Epithelial cell of prostate (primary cell): ENCODE results near the gene TULP1.
"Not testable (repeated sequence)": the region's sequence is repeated elsewhere in the genome, so short reads cannot be mapped to it uniquely, and the experiment has no call there.

Experiments used
- DNase-seq: peaks from one replicate; pipeline ENCODE4 v3.0.0-alpha.2; 2011; ENCODE audit warnings: low read depth, low spot score
- H3K27ac ChIP-seq: fragments of 450-650 bp; 2 replicates; pipeline ENCODE4 v1.5.1; 2017; ENCODE audit warnings: mild to moderate bottlenecking

The TULP1 gene

DNA sequence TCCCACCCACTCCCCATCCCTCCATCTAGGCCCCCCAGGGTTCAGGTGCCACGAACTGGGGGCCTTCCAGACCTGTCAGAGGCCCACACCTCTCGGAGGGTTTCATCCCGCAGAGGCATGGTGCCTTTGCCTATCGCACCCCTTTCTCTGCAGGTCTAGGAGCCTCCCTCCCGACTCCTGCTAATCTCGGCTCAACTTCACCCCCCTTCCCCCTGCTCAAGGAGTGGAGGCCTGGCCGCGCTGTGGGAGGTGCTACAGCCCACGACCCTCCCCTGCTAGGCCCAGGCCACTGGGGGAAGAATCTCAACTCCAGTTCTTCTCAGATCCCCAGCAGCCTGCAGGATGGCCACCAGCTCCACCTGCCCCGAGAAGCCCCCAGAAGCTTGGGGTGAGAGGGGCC is at the start of gene TULP1:
Gene TULP1, minus strand, starts transcription at position 157 of the 400 bp plus-strand sequence. Its CDS starts 38 bp downstream, at position 119.
- H3K27ac ChIP-seq: no peak within 1 kb of the TSS
- no peak for DNase-seq

DNA sequence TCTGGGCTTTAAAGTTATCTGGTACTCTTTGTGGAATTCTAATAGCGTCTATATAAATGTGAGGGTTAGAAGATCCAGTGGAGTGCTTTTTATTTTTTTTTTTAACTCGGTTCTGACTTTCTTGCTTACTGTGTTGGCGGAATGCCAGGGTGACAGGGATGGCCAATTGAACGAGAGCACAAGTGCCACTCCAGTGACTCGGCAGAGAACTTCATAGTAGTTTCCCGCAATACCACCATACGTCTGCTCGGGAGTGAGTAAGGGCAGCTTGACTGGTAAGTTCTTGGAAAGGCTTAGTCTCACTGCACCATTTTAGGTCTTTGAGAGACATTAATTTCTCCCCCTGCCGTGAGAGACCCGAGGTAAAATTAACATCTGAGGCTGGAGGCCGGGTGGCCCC is 49.4 kb upstream of the TULP1 start:
- DNase-seq: no peak
- H3K27ac ChIP-seq: no peak overlapping the region

DNA sequence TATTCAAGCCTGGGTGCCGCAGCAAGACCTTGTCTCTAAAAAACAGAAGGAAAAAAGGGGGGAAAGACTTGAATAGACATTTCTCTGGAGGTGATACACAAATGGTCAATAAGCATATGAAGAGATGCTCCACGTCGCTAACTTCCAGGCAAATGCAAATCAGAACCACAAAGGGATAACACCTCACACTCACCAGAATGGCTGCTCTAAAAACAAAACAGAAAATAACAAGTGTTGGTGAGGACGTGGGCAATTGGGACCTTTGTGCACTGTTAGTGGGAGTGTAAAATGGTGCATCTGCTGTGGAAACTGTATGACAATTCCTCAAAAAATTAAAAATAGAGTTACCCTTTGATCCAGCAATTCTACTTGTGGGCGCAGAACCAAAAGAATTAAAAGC is 48.4 kb upstream of the TULP1 start:
- DNase-seq: no peak
- H3K27ac ChIP-seq: no peak overlapping the region

DNA sequence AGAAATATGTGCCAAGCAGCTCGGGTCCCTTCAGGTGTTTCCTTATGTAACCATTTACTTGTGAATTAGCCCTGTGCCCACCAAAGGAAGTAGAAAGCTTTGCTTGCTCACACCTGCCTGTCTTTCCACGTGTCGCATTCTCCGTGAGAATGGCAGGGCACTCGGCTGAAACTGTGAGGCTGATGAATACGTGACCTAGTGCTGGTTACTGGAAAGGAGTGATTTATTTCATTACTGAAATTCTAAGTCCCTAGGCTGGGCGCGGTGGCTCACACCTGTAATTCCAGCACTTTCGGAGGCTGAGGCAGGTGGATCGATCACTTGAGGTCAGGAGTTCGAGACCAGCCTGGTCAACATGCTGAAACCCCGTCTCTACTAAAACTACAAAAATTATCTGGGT is 45.9 kb upstream of the TULP1 start:
- DNase-seq: no peak

DNA sequence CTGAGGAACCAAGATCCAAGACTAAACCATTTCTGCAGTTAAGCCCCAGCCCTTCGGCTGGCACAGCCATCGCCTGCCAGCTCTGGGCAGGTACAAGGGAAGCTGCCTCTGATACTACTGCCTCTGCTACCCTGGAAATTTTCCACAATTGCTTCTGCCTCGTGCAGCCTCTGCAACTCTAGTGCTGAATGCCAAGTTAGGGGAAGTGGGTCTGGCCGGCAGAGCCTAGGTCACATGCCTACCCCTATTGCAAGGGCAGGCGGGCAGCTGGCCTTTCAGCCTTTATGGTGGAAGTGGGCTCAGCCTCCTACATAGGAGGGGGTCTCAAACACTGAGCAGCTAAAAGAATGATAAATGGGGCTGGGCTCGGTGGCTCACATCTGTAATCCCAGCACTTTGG is 44.5 kb upstream of the TULP1 start:
- no peak overlapping the region for H3K27ac ChIP-seq
- no peak for DNase-seq

More for the DNA sequence above, 45.9 kb upstream of the TULP1 start:
- no peak overlapping the region for H3K27ac ChIP-seq

DNA sequence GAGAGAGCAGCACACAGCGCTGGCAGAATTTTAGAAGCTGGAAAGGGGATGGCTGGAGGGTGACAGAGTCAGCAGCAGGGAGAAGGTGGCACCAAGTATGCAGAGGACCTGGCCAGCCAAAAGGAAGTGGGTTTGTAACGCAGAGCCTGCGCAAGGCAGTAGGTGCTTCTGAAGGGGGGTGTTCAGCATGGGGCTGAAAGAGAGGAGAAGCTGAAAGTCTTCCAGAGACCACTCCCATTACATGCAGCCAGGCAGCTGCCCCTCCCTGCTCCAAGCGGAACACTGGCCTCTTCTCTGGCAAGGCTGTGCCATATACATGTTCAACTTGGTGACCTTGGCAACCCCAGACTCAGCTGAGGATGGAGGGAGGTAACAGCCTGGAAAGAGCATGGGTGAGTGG is 42.1 kb upstream of the TULP1 start:
- DNase-seq: no peak
- H3K27ac ChIP-seq: no peak overlapping the region

DNA sequence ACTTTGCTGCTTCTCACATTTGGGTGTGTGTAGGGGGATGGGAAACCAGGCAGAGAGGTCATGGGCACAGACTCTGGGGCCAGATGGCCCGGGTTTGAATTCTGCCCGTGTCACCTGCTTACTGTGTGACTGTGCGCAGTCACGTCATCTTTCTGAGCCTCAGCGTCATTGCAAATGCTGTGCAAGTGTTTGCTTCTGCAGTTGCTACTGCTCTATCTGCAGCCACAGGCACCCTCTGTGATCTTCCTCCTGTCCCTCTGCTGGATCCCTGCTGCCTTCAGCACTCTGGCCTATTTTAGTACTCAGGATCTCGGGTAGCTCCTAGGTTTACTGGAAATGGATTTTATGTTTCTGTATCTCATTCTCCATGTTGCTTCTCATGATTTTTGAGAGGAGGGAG is 40.6 kb upstream of the TULP1 start:
- no peak for DNase-seq
- H3K27ac ChIP-seq: no peak overlapping the region

DNA sequence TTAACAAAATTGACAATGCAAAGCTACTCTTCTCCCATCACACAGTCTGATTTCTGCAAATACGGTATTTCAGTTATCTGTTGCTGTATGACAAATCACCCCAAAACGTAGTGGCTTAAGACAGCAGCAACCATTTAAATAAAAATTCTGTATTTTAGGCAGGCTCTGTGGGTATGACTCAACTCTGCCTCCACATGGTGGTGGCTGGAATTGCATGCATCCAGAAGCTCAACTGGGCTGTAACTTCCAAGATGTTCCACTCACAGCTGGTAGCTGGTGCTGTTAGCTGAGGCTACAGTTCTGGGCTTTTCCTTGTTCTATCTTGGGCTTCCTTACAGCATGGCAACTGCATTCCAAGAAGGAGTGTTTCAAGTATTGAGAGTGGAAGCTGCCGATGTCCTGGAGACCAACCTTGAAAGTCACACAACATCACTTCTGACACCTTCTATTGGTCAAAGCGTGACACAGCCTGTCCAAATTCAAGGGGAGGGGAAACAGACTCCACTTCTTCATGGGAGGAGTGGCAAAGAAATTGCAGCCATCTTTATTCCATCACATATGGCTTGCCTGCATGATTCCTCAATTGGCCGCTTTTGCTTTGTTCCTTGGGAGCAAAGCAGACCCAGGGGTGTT is 39.7 kb upstream of the TULP1 start:
- no peak overlapping the region for H3K27ac ChIP-seq
- DNase-seq: no peak

DNA sequence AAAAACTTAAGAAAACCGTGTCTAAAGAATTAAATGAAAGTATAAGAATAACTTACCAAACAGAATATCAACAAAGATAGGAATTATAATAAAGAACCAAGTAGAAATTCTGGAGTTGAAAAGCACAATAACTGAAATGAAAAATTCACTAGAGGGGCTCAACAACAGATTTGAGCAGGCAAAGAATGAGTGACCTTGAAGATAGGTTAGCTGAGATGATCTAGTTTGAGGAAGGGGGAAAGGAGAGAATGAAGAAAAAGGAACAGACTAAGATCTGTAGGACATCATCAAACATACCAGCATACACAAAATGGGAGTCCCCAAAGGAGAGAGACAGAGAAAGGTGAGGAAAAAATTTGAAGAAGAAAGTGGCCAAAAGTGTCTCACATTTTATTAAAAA is 37.7 kb upstream of the TULP1 start:
- H3K27ac ChIP-seq: no peak overlapping the region
- no peak for DNase-seq

DNA sequence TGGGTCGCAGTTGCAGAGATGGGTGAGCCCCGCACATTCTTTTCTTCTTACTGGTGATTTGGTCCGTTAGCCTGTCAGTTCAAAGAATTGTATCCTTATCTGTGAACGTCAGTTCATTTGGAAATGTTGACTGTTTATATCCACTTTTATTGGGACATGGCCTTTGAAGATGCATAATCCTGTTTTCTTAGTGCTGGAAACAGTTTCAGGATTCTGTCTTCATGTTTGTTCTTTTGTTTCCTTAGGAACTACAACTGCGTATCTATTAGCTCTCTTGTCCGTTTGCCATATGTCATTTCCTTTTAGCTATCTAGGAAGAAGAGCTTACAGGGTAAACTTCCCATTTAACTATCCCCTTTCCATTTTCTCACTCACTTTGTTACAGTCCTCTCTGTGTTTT is 35.0 kb upstream of the TULP1 start:
- H3K27ac ChIP-seq: no peak overlapping the region
- no peak for DNase-seq

DNA sequence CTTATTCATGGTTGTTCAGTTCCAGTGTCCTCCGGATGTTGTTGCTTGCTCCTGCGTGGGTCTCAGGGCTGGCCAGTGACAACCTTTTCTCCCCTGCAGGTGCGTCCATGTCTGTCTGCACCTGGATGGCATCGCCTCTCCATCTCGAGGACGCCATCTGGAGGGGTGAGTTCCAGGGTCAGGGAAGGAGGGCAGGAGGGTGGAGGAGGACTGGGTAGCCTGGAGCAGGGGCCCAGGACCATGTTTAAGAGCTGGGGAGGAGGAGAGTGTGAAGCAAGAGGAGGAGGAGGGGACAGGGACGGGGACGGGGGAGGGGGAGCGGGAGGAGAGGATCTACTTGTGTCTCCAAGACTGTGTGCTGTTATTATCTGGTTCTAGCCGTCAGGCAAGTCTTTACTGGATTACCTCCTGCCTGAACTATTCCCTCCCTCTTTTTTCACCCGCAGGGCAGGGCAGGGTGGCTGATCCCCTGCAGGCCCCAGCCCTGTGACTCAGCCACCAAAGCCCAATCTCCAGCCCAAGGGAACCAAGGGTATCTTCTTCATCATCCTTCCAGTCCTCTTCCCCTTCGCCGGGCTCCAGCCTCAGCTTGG is 32.2 kb upstream of the TULP1 start:
- DNase-seq: no peak
- no peak overlapping the region for H3K27ac ChIP-seq

DNA sequence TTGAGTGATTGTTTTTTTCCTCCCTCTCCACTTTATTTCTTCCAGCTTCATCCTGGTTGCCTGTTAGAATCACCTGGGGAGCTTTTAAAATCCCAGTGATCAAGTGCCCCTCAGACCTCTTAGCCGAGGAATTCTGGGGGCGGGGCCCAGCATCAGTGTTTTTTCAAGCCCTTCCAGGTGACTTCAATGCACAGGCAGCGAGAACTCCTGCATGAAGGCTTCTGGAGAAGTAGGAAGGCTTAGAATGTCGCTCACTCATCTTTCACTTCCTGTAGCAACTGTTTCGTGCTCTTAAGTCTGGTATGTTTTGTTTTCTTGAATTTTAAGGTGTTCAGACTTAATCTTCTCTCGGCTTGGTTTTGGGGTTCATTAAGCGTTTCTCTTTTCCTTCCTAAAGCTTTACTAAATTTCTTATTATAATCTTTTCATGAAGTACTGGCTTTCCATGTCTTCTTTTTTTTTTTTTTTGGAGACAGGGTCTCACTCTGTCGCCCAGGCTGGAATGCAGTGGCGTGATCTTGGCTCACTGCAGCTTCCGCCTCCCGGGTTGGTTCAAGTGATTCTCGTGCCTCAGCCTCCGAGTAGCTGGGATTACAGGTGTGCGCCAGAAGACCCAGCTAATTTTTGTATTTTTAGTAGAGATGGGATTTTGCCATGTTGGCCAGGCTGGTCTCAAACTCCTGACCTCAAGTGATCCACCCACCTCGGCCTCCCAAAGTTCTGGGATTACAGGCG is 30.9 kb upstream of the TULP1 start:
- no peak overlapping the region for H3K27ac ChIP-seq
- DNase-seq: no peak

DNA sequence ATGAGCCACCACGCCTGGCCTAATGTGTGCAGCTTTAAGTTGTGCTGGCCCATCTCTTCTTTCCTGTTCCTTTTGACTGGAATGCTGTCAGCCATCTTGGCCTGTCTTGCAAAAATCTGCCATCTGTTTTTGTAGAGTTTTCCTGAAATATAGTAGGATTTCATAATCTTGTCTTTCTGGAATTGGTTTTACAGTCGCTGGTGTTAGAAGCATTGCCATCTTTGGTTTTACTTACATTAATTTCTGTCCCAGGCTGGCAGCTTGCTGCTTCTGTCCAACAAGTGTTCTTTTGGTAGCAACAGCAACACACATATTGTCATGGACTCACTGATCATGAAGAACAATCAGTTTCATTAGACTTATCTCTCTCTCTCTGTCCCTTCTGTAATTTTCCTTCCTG is 29.1 kb upstream of the TULP1 start:
- no peak overlapping the region for H3K27ac ChIP-seq
- no peak for DNase-seq

DNA sequence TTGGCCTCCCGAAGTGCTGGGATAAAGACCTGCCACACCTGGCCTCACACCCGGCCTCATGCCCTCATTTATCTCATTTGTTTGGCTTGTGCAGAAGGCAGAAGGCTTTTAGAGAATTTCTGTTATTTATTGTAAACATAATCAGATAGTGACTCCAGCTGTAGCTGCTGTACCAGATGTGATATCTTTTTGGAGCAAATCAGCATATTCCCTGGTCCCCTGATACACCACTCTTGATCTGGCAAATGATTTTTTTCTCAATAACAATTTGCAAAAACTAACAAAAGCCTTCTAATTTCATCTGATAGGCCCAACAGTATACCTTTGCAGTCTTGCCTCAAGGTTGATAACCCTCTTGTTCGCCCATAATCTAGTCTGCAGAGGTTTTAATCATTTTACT is 26.5 kb upstream of the TULP1 start:
- no peak overlapping the region for H3K27ac ChIP-seq
- no peak for DNase-seq

DNA sequence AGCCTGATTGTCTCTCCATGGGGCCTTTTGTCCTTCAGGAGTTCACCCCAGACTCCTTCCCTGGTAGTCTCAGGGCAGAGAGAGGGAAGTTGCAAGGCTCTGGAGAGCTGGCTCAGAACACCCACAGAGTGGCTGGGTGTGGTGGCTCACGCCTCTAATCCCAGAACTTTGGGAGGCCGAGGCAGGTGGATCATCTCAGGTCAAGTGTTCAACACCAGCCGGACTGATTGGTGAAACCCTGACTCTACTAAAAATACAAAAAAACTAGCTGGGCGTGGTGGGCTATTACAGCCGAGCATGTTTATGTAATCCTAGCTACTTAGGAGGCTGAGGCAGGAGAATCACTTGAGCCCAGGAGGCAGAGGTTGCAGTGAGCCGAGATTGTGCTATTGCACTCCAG is 23.2 kb upstream of the TULP1 start:
- not testable (repeated sequence) for DNase-seq, H3K27ac ChIP-seq

DNA sequence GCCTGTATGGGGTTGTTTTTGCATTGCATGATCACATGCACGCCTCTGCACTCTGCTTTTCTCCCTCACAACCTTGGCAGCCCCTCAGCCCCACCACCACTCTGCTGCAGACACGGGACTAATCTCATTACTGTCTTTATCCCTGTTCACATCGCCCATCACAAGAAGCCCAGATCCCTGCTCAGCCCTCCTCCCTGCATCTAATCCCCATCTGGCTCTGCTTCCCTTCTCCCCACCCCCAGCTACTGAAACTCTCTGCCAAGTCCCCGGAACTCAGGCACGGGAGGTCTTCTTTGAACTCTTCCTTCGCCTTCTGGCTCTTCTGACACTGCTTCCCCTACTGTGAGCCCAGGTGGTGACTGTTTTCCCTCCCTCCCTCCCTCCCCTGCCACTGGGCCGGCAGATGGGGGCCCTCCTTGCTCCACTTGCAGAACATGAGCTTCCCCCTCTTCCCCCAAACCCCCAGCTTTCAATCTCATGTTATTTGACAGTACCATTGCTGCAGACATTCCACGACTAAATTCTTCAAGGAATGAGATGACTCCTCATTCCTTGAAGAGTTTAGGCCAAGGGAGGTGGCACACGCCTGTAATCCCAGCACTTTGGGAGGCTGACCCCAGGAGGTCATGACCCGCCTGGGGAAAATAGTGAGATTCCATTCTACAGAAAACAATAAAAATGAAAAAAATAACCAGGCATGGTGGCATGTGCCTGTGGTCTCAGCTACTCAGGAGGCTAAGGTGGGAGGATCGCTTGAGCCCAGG is 21.9 kb upstream of the TULP1 start:
- H3K27ac ChIP-seq: no peak overlapping the region
- DNase-seq: no peak

DNA sequence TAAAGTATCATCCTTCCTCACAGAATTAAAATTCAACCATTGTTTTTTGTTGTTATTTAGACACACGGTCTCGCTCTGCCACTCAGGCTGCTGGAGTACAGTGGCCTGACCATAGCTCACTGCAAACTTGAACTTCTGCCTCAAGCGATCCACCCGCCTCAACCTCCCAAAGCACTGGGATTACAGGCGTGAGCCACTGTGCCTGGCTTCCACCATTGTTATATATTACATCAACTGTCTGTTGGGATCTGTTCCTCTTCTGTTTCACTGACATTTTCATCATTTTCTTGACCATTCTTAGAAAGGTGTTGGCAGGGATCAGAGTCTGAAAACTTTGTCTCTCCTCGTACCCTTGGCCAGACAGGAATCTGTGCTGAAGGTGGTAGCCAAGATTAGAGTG is 21.3 kb upstream of the TULP1 start:
- no peak overlapping the region for H3K27ac ChIP-seq
- no peak for DNase-seq

DNA sequence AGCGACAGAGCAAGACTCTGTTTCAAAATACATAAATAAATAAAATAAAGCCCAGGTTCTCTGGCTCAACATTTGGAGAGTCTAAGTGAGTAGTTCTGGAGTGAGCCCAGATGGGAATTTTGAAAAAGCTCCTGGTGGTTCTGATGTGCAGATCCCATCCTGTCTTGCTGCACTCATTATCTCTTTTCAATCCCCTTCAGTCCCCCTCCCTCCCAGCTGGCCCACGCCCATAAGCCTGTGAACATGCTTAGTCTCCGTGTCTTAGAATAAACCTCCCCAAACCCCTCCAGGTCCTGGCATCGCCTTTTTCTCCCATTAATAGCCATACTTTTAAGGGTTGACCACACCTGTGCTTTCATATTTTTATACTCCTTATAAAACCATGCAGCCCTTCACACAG is 19.4 kb upstream of the TULP1 start:
- H3K27ac ChIP-seq: no peak overlapping the region
- no peak for DNase-seq

DNA sequence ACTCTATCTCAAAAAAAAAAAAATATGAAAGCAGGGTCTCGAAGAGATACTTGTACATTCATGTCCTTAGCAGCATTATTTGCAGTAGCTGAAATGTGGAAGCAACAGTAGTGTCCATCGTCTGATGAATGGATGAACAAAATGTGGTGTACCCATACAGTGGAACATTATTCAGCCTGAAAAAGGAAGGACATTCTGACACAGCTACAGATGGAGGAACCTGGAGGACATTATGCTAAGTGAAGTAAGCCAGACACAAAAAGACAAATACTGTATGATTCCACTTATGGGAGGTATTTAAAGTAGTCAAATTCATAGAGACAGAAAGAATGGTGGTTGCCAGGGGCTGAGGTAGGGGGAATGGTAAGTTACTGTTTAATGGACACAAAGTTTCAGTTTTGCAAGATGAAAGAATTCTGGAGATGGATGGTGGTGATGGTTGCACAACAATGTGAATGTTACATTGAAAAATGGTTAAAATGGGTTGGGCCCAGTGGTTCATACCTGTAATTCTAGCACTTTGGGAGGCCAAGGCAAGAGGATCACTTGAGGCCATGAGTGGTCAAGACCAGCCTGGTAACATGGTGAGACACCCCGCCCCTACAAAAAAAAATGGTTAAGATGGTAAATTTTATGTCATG is 11.8 kb upstream of the TULP1 start:
- H3K27ac ChIP-seq: no peak overlapping the region
- DNase-seq: no peak
